ENCODE results near the gene FOXJ3.

The FOXJ3 gene

GRCh38 chr1:42335050-42335808, at the start of gene FOXJ3:
Gene FOXJ3 (minus strand): TSS chr1:42335235. CDS start chr1:42311093, 24,142 bp downstream.
- DNase-seq (ENCODE audit: low read depth in 4 of 4, low spot score in 1 of 4) = peak; percentile 86 to 91 (median 89)

- DNase-seq (ENCODE audit: low read depth in 4 of 4, low spot score in 1 of 4) = no peak
Measured at GRCh38 chr1:42381280-42381673, 46.2 kb upstream of the FOXJ3 start.

GRCh38 chr1:42380586-42381279, 45.7 kb upstream of the FOXJ3 start, which contains the start of gene RIMKLA:
Gene RIMKLA (plus strand): TSS chr1:42380792. CDS start chr1:42380935, 143 bp downstream.
- peak; percentile 18 to 45 (median 20) for DNase-seq (ENCODE audit: low read depth in 4 of 4, low spot score in 1 of 4)

GRCh38 chr1:42379794-42380585, 45.0 kb upstream of the FOXJ3 start:
- DNase-seq (ENCODE audit: low read depth in 4 of 4, low spot score in 1 of 4) = no peak

- DNase-seq (ENCODE audit: low read depth in 4 of 4, low spot score in 1 of 4) = no peak
Measured at GRCh38 chr1:42372796-42373195, 37.8 kb upstream of the FOXJ3 start.

- no peak for DNase-seq (ENCODE audit: low read depth in 4 of 4, low spot score in 1 of 4)
Measured at GRCh38 chr1:42370876-42371549, 36.0 kb upstream of the FOXJ3 start.

GRCh38 chr1:42369471-42369870, 34.4 kb upstream of the FOXJ3 start:
- no peak for DNase-seq (ENCODE audit: low read depth in 4 of 4, low spot score in 1 of 4)

- DNase-seq (ENCODE audit: low read depth in 4 of 4, low spot score in 1 of 4) = no peak
Measured at GRCh38 chr1:42368096-42368795, 33.2 kb upstream of the FOXJ3 start.

- no peak for DNase-seq (ENCODE audit: low read depth in 4 of 4, low spot score in 1 of 4)
Measured at GRCh38 chr1:42365118-42365517, 30.1 kb upstream of the FOXJ3 start.

- no peak for DNase-seq (ENCODE audit: low read depth in 4 of 4, low spot score in 1 of 4)
Measured at GRCh38 chr1:42364542-42364941, 29.5 kb upstream of the FOXJ3 start.

- DNase-seq (ENCODE audit: low read depth in 4 of 4, low spot score in 1 of 4) = no peak
Measured at GRCh38 chr1:42364089-42364488, 29.1 kb upstream of the FOXJ3 start.

- no peak for DNase-seq (ENCODE audit: low read depth in 4 of 4, low spot score in 1 of 4)
Measured at GRCh38 chr1:42359466-42359865, 24.4 kb upstream of the FOXJ3 start.

- no peak for DNase-seq (ENCODE audit: low read depth in 4 of 4, low spot score in 1 of 4)
Measured at GRCh38 chr1:42358791-42359190, 23.8 kb upstream of the FOXJ3 start.

GRCh38 chr1:42350086-42350485, 15.1 kb upstream of the FOXJ3 start:
- no peak for DNase-seq (ENCODE audit: low read depth in 4 of 4, low spot score in 1 of 4)

- DNase-seq (ENCODE audit: low read depth in 4 of 4, low spot score in 1 of 4) = no peak
Measured at GRCh38 chr1:42348498-42348897, 13.5 kb upstream of the FOXJ3 start.

GRCh38 chr1:42343049-42343448, 8.0 kb upstream of the FOXJ3 start:
- DNase-seq (ENCODE audit: low read depth in 4 of 4, low spot score in 1 of 4) = no peak

GRCh38 chr1:42340901-42341300, 5.9 kb upstream of the FOXJ3 start:
- DNase-seq (ENCODE audit: low read depth in 4 of 4, low spot score in 1 of 4) = no peak

GRCh38 chr1:42340093-42340492, 5.1 kb upstream of the FOXJ3 start:
- no peak for DNase-seq (ENCODE audit: low read depth in 4 of 4, low spot score in 1 of 4)

- DNase-seq (ENCODE audit: low read depth in 4 of 4, low spot score in 1 of 4) = no peak
Measured at GRCh38 chr1:42336978-42337377, 1.9 kb upstream of the FOXJ3 start.

GRCh38 chr1:42335809-42336518, 929 bp upstream of the FOXJ3 start:
- no peak for DNase-seq (ENCODE audit: low read depth in 4 of 4, low spot score in 1 of 4)
